GM10266 (cell line): ENCODE results near the gene ARHGAP9.
"Not testable (repeated sequence)": the region's sequence is repeated elsewhere in the genome, so short reads cannot be mapped to it uniquely, and the experiment has no call there.

Experiments used
- DNase-seq: peaks from one replicate; pipeline ENCODE4 v3.0.0; 2012; ENCODE audit errors: extremely low spot score
- TF ChIP-seq, protein P1 (sequence below): IDR thresholded peaks from 2 replicates; pipeline ENCODE4 v1.5.1; 2012; ENCODE audit warnings: mild to moderate bottlenecking, low read depth; ENCODE audit not compliant: control insufficient read depth, insufficient read depth; ENCODE audit errors: missing control alignments

The ARHGAP9 gene

DNA sequence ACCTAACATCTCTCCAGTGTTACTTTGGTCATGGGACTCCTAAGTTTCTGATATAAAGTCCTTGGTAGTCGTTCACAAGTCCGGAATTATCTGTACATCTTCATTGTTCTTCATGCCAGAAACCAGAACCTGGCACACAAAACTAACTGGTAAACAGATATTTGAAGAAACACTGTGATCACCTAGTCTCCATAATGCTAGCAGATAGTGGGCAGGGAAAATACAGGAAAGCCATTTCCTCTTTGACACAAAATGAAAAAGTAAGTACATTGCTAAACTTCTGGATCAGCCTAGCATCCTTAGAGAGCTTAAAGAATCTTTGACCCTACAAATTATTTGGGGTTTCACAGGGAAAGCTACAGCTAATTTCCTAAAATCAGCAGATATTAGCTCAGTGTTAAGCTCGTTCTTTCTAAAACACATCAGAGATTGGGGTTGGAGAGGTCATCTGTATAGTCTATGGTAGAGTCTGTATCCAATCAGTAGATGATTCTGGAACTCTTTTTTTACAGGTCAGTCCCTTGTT, 35.8 kb upstream of the ARHGAP9 start:
- DNase-seq: no peak

DNA sequence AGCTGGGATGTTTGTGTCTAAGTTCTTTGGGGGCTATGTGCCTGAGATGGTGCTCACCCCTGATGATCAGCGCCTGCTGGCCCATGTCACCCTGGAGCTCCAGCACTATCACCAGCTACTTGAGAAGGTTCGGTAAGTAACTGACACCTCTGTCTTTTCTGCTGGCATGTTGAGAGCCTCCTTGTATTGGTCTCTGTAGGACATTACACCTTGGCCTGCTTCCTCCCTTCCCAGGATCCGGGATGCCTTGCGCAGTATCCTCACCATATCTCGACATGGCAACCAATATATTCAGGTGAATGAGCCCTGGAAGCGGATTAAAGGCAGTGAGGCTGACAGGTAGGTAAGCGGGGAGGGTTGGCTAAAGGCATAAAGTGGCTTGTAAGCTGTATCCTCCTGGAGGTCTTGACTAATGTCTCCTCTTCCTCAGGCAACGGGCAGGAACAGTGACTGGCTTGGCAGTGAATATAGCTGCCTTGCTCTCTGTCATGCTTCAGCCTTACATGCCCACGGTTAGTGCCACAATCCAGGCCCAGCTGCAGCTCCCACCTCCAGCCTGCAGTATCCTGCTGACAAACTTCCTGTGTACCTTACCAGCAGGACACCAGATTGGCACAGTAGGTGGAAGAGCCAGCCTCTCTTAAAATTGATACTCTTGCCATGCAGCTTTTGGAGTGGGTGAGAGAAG, 35.2 kb upstream of the ARHGAP9 start:
- TF ChIP-seq, protein P1, sequence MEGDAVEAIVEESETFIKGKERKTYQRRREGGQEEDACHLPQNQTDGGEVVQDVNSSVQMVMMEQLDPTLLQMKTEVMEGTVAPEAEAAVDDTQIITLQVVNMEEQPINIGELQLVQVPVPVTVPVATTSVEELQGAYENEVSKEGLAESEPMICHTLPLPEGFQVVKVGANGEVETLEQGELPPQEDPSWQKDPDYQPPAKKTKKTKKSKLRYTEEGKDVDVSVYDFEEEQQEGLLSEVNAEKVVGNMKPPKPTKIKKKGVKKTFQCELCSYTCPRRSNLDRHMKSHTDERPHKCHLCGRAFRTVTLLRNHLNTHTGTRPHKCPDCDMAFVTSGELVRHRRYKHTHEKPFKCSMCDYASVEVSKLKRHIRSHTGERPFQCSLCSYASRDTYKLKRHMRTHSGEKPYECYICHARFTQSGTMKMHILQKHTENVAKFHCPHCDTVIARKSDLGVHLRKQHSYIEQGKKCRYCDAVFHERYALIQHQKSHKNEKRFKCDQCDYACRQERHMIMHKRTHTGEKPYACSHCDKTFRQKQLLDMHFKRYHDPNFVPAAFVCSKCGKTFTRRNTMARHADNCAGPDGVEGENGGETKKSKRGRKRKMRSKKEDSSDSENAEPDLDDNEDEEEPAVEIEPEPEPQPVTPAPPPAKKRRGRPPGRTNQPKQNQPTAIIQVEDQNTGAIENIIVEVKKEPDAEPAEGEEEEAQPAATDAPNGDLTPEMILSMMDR: no peak
- DNase-seq: no peak

More for the DNA sequence above, 35.8 kb upstream of the ARHGAP9 start:
- TF ChIP-seq, protein P1: no peak

DNA sequence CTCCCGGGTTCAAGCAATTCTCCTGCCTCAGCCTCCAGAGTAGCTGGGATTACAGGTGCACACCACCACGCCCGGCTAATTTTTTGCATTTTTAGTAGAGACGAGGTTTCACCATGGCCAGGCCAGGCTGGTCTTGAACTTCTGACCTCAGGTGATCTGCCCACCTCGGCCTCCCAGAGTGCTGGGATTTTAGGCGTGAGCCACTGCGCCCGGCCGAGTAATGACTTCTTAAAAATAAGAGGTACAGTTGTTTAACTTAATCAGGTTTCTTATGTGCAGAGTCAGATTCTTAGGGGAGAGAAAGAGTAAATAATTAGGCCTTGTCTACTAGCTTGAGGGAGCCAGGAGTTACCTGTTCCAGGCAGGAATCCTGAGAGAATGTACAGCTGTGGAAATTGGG, 34.6 kb upstream of the ARHGAP9 start:
- not testable (repeated sequence) for DNase-seq

DNA sequence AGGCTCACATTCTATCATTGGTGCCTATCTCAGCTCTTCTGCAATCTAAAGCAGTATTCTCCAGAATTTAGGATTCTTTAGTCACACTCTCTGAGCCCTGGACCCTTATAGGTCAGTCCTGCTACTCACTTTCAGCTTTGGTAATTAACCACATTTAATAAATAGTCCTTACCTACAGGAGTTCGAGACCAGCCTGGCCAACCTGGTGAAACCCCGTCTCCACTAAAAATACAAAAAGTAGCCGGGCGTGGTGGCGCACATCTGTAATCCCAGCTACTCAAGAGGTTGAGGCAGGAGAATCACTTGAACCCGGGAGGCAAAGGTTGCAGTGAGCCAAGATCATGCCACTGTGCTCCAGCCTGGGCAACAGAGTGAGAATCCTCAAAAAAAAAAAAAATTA, 34.0 kb upstream of the ARHGAP9 start:
- not testable (repeated sequence) for DNase-seq

DNA sequence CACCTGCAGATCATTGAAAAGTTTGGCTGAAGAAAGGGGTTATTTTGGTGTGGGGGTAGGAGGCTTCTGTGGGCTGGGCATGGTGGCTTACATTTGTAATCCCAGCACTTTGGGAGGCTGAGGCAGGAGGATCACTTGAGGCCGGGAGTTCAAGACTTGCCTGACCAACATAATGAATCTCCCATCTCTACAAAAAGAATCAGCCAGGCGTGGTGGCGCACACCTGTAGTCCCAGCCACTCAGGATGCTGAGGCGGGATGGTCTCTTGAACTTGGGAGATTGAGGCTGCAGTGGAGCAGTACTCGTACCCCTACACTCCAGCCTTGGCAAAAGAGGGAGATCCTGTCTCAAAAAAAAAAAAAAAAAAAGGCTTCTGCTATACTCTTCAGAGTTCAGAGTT, 33.6 kb upstream of the ARHGAP9 start:
- DNase-seq: no peak
- TF ChIP-seq, protein P1: no peak

DNA sequence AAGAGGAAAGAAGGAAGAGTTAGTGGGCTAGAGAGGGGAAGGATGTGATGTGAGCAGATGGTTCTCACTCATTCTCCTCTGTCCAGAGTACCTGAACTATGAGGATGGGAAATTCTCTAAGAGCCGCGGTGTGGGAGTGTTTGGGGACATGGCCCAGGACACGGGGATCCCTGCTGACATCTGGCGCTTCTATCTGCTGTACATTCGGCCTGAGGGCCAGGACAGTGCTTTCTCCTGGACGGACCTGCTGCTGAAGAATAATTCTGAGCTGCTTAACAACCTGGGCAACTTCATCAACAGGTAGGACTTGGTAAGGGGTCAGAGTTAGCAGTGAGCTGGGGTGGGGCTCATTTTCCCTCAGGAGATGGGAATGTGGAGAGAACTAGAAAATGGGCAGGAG, 33.0 kb upstream of the ARHGAP9 start:
- DNase-seq: no peak
- TF ChIP-seq, protein P1: no peak

DNA sequence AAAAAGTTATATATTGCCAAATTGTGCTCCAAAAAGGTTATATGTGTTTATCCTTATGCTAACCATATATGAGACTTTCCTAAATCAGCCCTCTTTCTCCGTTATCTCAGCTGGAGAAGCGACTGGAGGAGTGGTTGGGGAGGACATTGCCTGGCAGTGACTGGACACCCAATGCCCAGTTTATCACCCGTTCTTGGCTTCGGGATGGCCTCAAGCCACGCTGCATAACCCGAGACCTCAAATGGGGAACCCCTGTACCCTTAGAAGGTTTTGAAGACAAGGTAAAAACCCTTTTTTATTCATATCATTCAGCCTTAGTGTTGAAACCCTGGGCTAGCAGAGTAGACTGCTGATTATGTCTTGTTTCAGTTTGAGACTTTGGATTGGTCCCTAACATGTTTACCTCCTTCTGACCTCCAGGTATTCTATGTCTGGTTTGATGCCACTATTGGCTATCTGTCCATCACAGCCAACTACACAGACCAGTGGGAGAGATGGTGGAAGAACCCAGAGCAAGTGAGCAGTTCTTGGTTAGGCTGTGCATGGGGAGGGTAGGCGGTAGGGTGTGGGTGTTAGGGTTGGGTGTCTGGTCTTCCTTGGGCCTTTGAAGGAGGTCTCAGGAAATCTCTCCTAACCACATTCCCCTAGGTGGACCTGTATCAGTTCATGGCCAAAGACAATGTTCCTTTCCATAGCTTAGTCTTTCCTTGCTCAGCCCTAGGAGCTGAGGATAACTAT, 32.1 kb upstream of the ARHGAP9 start:
- TF ChIP-seq, protein P1: no peak
- DNase-seq: no peak

DNA sequence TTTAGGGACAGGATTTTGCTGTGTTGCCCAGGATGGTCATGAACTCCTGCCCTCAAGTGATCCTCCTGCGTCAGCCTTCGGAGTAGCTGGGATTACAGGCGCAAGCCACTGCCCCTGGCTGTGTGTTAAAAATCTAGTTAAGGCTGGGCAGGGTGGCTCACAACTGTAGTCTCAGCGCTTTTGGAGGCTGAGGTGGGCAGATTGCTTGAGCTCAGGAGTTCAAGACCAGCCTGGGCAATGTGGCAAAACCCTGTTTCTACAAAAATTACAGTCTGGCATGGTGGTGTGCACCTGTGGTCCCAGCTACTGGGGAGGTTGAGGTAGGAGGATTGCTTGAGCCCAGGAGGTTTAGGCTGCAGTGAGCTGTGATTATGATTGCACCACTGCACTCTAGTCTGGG, 31.5 kb upstream of the ARHGAP9 start:
- DNase-seq: no peak
- TF ChIP-seq, protein P1: no peak

DNA sequence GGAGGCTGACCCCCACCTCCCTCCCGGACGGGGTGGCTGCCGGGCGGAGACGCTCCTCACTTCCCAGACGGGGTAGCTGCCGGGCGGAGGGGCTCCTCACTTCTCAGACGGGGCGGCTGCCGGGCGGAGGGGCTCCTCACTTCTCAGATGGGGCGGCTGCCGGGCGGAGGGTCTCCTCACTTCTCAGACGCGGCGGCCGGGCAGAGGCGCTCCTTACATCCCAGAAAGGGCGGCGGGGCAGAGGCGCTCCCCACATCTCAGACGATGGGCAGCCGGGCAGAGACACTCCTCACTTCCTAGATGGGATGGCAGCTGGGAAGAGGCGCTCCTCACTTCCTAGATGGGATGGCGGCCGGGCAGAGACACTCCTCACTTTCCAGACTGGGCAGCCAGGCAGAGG, 28.1 kb upstream of the ARHGAP9 start:
- DNase-seq: not testable (repeated sequence)

DNA sequence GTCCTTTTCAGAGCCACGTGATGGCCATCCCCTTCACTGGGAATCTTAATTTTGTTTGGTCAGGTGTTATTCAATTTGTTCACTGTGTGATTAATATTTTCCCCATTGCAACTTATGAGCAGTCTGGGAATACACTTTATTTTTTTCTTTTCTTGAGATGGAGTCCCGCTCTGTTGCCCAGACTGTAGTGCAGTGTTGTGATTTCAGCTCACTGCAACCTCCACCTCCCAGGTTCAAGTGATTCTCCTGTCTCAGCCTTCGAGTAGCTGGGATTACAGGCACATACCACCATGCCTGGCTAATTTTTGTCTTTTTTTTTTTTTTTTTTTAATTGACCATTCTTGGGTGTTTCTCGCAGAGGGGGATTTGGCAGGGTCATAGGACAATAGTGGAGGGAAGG, 26.9 kb upstream of the ARHGAP9 start:
- DNase-seq: not testable (repeated sequence)

DNA sequence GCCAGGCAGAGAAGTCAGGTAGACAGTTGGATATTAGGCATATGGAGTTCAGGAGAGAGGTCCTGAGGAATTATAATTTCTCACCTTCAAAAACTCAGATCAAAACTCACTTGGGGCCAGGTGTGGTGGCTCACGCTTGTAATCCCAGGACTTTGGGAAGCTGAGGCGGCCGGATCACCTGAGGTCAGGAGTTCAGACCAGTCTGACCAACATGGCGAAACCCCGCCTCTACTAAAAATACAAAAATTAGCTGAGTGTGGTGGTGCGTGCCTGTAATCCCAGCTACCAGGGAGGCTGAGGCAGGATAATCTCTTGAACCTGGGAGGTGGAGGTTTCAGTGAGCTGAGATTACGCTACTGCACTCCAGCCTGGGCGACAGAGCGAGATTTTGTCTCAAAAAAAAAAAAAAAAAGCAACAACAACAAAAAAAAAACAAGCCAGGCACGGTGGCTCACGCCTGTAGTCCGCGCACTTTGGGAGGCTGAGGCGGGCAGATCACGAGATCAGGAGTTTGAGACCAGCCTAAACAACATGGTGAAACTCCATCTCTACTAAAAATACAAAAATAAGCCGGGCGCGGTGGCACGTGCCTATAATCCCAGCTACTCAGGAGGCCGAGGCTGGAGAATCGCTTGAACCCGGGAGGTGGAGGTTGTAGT, 22.8 kb upstream of the ARHGAP9 start:
- DNase-seq: not testable (repeated sequence)
